SK-N-SH (cell line): ENCODE data around the gene KRTAP5-11.

Experiments
- EP300 ChIP-seq, 2 experiments: IDR thresholded peaks; 2 replicates each; pipeline versions ENCODE4 v1.4.0 to v1.6.1; 2012; ENCODE audit warnings: borderline replicate concordance in 1 of 2, low read depth in 1 of 2, low read length in 1 of 2
- EZH2phosphoT487 ChIP-seq: fragments of 200-600 bp; sonication (generic); IDR thresholded peaks from 2 replicates; pipeline ENCODE4 v1.6.1; 2017; ENCODE audit warnings: low read depth, mixed run types, mild to moderate bottlenecking, antibody characterized with exemption, moderate library complexity, borderline replicate concordance
- GABPA ChIP-seq: IDR thresholded peaks from 2 replicates; pipeline ENCODE4 v1.4.0; 2012; ENCODE audit warnings: low read depth, mild to moderate bottlenecking
- NRF1 ChIP-seq: IDR thresholded peaks from 2 replicates; pipeline ENCODE4 v1.6.1; 2012; ENCODE audit warnings: low read depth, mild to moderate bottlenecking, low read length
- PBX3 ChIP-seq: IDR thresholded peaks from 2 replicates; pipeline ENCODE4; 2012
- POLR2AphosphoS5 ChIP-seq: IDR thresholded peaks from 2 replicates; pipeline ENCODE4 v1.6.1; 2012; ENCODE audit warnings: low read depth, low read length
- RAD21 ChIP-seq: IDR thresholded peaks from 2 replicates; pipeline ENCODE4 v1.6.1; 2012; ENCODE audit warnings: mild to moderate bottlenecking, low read length
- REST ChIP-seq: IDR thresholded peaks from 2 replicates; pipeline ENCODE4 v1.6.1; 2012; ENCODE audit warnings: mild to moderate bottlenecking, low read depth, low read length, moderate library complexity
- RFX5 ChIP-seq: IDR thresholded peaks from 2 replicates; pipeline ENCODE4 v1.6.1; 2012; ENCODE audit warnings: mild to moderate bottlenecking, improper control_type of control experiment, low read length
- RXRA ChIP-seq: IDR thresholded peaks from 2 replicates; pipeline ENCODE4 v1.4.0; 2012; ENCODE audit warnings: low read depth, mild to moderate bottlenecking, borderline replicate concordance
- TEAD4 ChIP-seq: IDR thresholded peaks from 2 replicates; pipeline ENCODE4 v1.4.0; 2012; ENCODE audit warnings: mild to moderate bottlenecking, borderline replicate concordance; ENCODE audit not compliant: insufficient read depth
- YY1 ChIP-seq: IDR thresholded peaks from 2 replicates; pipeline ENCODE4 v1.4.0; 2012; ENCODE audit warnings: low read depth, mild to moderate bottlenecking
- TF ChIP-seq, protein P1 (sequence below): fragments of 200-600 bp; sonication (generic); IDR thresholded peaks from 2 replicates; pipeline ENCODE4 v1.6.1; 2017; ENCODE audit warnings: antibody characterized with exemption, mild to moderate bottlenecking, moderate library complexity

DNA sequence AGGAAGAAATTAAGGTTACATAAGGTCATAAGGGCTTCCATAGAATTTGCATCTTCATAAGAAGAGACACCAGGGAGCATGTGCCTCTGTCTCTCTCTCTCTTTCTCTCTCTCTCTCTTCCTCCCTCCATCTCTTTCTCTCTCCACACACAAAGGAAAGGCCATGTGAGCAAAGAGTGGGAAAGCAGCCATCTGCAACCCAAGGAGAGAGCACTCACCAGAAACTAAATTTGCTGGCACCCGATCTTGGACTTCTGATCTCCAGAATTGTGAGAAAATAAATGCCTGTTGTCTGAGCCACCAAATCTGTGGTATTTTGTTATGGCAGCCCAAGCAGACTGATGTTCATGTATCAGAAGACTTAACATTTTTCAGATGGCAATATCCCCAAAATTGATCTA lies 23.7 kb downstream of the KRTAP5-11 start:
- TF ChIP-seq REST, result no peak
- no peak for TF ChIP-seq NRF1
- TF ChIP-seq PBX3, result no peak
- TF ChIP-seq, protein P1, sequence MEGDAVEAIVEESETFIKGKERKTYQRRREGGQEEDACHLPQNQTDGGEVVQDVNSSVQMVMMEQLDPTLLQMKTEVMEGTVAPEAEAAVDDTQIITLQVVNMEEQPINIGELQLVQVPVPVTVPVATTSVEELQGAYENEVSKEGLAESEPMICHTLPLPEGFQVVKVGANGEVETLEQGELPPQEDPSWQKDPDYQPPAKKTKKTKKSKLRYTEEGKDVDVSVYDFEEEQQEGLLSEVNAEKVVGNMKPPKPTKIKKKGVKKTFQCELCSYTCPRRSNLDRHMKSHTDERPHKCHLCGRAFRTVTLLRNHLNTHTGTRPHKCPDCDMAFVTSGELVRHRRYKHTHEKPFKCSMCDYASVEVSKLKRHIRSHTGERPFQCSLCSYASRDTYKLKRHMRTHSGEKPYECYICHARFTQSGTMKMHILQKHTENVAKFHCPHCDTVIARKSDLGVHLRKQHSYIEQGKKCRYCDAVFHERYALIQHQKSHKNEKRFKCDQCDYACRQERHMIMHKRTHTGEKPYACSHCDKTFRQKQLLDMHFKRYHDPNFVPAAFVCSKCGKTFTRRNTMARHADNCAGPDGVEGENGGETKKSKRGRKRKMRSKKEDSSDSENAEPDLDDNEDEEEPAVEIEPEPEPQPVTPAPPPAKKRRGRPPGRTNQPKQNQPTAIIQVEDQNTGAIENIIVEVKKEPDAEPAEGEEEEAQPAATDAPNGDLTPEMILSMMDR, result no peak
- TF ChIP-seq EP300 (IDR thresholded peaks at IDR 0.05; ENCODE audit: borderline replicate concordance in 1 of 2, low read depth in 1 of 2, low read length in 1 of 2), result no peak
- TF ChIP-seq YY1, result no peak
- no peak for TF ChIP-seq EZH2phosphoT487
- no peak for TF ChIP-seq RAD21
- no peak for TF ChIP-seq TEAD4
- TF ChIP-seq POLR2AphosphoS5, result no peak
- no peak for TF ChIP-seq RXRA
- no peak for TF ChIP-seq RFX5
- TF ChIP-seq GABPA, result no peak
